HG03439 (cell line): Measurements from ENCODE around the gene CDH22.

Experiments
- ATAC-seq: cut with Tn5 transposase; IDR thresholded peaks from one replicate; pipeline ENCODE4 v1.9.1; 2021; ENCODE audit warnings: mild to moderate bottlenecking, moderate library complexity; ENCODE audit not compliant: unreplicated experiment

CDH22 gene

GRCh38 chr20:46344488-46345162 is 36.3 kb upstream of the CDH22 start:
- ATAC-seq: no peak

- ATAC-seq: no peak
Observed at GRCh38 chr20:46343975-46344357, 35.7 kb upstream of the CDH22 start.

GRCh38 chr20:46343348-46343974 is 35.2 kb upstream of the CDH22 start:
- ATAC-seq: no peak

- no peak for ATAC-seq
Observed at GRCh38 chr20:46342451-46343347, 34.4 kb upstream of the CDH22 start.

- no peak for ATAC-seq
Observed at GRCh38 chr20:46342010-46342378, 33.7 kb upstream of the CDH22 start.

GRCh38 chr20:46341074-46342009 is 33.0 kb upstream of the CDH22 start:
- no peak for ATAC-seq

GRCh38 chr20:46339037-46339436 is 30.7 kb upstream of the CDH22 start:
- no peak for ATAC-seq

- no peak for ATAC-seq
Observed at GRCh38 chr20:46336735-46337134, 28.4 kb upstream of the CDH22 start.

GRCh38 chr20:46334303-46334904 is 26.1 kb upstream of the CDH22 start:
- no peak for ATAC-seq

GRCh38 chr20:46333161-46333991 is 25.1 kb upstream of the CDH22 start:
- no peak for ATAC-seq

- no peak for ATAC-seq
Observed at GRCh38 chr20:46332373-46333160, 24.3 kb upstream of the CDH22 start.

- ATAC-seq: no peak
Observed at GRCh38 chr20:46331611-46332361, 23.5 kb upstream of the CDH22 start.

- no peak for ATAC-seq
Observed at GRCh38 chr20:46330831-46331371, 22.6 kb upstream of the CDH22 start.

- ATAC-seq: no peak
Observed at GRCh38 chr20:46330072-46330763, 21.9 kb upstream of the CDH22 start.

GRCh38 chr20:46328200-46328882 is 20.0 kb upstream of the CDH22 start:
- ATAC-seq: no peak

GRCh38 chr20:46327557-46327956 is 19.3 kb upstream of the CDH22 start:
- ATAC-seq: no peak

GRCh38 chr20:46325789-46326188 is 17.5 kb upstream of the CDH22 start:
- no peak for ATAC-seq
